NT2/D1 (cell line): ENCODE data around the gene TSPAN5.

Source experiments
- SUZ12 ChIP-seq: IDR thresholded peaks from 2 replicates; pipeline ENCODE4 v1.6.1; 2011; ENCODE audit not compliant: insufficient read length, insufficient read depth; ENCODE audit errors: extremely low read depth
- YY1 ChIP-seq: IDR thresholded peaks from 2 replicates; pipeline ENCODE4 v1.6.1; 2011; ENCODE audit not compliant: insufficient read length, insufficient read depth
- ZNF274 ChIP-seq: IDR thresholded peaks from 2 replicates; pipeline ENCODE4 v1.6.1; 2011; ENCODE audit warnings: mild to moderate bottlenecking, low read depth, low read length

GRCh38 chr4:98682719-98683118 is 24.3 kb upstream of the TSPAN5 start:
- TF ChIP-seq YY1 (no peak), SUZ12 (no peak), ZNF274 (no peak)
